ENCODE data around the gene TRIM74.
"Not testable (repeated sequence)": the region's sequence is repeated elsewhere in the genome, so short reads cannot be mapped to it uniquely, and the experiment has no call there.

GRCh38 chr7:72965186-72965975 lies 3.9 kb downstream of the TRIM74 start:
- TF ChIP-seq CTCF (IDR thresholded peaks at IDR 0.05; ENCODE audit: low read depth, low read length); EZH2phosphoT487 (IDR thresholded peaks at IDR 0.05; ENCODE audit: low read depth): not testable (repeated sequence)
